GM23248 (cell line): Measurements from ENCODE around the gene RANBP9.

Experiments
- EZH2 ChIP-seq: fragments of 200-600 bp; sonication (generic); IDR thresholded peaks from 2 replicates; pipeline ENCODE4 v1.6.1; 2018; ENCODE audit warnings: antibody characterized with exemption, mild to moderate bottlenecking; ENCODE audit not compliant: insufficient read depth, poor library complexity, severe bottlenecking
- EZH2phosphoT487 ChIP-seq: fragments of 200-600 bp; sonication (generic); IDR thresholded peaks from 2 replicates; pipeline ENCODE4 v1.6.1; 2018; ENCODE audit warnings: antibody characterized with exemption, moderate library complexity, mild to moderate bottlenecking, low read depth; ENCODE audit not compliant: insufficient read depth

DNA sequence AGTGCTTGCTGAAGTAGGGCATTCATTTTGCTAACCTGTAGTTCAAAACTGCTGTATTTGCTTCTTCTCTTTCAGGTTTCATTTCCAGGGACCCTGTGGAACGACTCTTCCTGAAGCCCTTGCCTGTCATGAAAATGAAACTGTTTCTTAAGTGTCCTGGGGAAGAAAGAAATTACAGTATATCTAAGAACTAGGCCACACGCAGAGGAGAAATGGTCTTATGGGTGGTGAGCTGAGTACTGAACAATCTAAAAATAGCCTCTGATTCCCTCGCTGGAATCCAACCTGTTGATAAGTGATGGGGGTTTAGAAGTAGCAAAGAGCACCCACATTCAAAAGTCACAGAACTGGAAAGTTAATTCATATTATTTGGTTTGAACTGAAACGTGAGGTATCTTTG is 99.9 kb downstream of the RANBP9 start:
- TF ChIP-seq EZH2, result no peak
- no peak for TF ChIP-seq EZH2phosphoT487
